NOMO-1 treated with dmso at 0.1 percent for 144 hours (cell line): Measurements from ENCODE around the gene VPS35L.
"Not testable (repeated sequence)": the region's sequence is repeated elsewhere in the genome, so short reads cannot be mapped to it uniquely, and the experiment has no call there.

Source experiments
- DNase-seq: peaks from one replicate; lab custom pipeline; 2025; ENCODE audit not compliant: unreplicated experiment; lab: John Stamatoyannopoulos, UW

Gene VPS35L

DNA sequence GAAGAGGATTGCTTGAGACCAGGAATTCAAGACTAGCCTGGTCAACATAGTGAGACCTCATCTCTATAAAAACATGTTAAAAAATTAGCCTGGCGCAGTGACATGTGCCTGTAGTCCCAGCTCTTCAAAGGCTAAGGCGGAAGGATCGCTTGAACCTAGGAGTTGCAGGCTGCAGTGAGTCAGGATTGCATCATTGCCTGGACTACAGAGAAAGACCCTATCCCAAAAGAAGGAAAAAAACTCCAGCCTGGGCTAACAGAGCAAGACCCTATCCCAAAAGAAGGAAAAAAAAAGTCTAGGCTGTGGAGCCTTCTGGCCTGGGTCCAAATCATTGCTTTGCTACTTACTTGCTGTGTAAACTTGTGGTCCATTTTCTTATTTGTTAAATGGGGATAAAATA, 26.8 kb upstream of the VPS35L start:
- no peak for DNase-seq

DNA sequence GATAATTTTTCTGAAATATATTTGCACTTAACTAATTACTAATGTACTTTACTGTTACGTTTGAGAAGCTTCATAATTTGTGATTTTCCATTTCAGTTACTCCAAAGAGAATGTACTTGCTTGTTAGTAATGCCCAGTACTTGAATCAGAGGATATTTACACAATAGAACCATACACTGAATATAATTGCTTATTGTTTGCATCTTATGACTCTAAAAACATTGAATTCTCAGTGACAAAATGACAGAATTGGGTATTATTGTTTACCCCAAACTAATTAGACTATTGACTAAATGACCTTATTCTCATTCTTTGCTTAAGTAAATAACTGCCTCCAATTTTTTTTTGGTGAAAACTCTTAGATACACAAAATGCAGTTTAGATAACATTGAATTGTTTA, 22.9 kb upstream of the VPS35L start:
- DNase-seq, result no peak

DNA sequence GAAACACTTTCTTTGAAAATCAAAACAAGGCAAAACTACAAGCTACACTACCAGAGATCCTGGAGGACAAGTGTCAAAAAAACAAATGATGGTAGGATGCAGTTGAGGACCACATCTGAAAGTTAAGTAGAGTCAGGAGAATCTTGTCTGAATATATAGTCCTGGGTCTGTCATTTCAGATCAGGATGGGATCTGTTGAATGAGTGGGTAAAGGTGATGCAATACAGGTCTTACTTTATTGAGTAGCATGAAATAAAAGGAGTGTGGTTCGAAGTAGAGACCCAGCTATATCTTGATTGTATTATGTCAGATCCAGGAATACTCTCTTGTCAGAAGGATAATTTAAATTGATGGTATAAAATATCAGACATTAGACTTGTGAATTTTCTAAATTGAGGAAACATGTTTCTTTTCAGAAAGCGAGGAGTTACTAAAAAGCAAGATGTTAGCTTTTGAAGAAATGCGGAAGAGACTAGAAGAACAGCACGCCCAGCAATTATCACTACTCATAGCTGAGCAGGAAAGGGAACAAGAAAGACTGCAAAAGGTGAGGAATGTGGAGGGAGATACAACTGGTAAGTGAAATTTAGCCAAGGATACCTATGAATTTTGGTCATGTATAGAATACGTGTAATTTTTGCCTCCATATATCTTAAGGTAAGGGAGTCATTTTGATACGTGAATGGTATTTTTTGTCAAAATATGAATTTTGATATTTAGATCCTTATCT, 15.1 kb upstream of the VPS35L start:
- no peak for DNase-seq

DNA sequence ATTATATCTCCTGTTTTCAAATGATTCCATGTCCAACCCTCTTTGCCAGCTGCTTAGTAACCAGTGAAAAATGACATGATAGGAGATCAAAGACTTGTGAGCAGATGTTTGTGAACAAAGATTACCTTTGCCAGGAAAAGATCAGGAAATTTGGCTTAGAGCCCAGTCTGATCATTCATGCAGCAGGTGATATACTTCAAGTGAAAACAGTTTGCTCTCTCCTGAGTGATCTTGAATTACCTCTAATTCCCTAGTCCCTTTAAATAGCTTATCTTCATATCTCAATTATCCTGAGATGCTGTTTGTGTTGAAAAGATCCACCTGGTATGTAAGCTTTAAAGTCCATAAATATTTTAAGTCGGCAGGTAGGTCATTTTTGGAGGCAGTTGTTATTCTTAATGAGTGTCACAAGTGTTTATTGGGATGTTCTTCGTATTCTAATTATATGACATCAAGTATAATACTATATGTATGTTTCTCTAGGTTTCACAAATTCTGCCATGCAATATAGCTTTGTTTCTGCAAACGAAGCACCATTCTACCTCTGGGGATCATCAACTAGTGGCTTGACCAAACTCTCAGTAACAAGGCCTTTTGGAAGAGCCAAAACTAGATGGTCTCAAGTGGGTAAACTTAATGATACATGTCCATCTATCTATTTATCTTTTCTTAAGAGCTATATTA, 13.2 kb upstream of the VPS35L start:
- no peak for DNase-seq

DNA sequence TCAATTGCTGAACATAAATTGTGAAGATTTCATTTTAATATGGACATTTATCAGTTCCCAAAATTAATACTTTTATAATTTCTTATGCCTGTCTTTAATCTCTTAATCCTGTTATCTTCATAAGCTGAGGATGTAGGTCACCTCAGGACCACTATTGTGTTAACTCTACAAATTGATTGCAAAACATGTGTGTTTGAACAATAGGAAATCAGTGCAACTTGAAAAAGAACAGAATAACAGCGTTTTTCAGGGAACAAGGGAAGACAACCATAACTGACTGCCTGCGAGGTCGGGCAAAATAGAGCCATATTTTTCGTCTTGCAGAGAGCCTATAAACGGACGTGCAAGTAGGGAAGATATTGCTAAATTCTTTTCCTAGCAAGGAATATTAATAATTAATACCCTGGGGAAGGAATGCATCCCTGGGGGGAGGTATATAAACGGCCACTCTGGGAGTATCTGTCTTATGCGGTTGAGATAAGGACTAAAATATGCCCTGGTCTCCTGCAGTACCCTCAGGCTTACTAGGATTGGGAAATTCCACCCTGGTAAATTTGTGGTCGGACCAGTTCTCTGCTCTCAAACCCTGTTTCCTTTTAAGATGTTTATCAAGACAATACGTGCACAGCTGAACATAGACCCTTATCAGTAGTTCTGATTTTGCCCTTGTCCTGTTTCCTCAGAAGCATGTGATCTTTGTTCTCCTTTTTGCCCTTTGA, 12.1 kb upstream of the VPS35L start:
- not testable (repeated sequence) for DNase-seq

DNA sequence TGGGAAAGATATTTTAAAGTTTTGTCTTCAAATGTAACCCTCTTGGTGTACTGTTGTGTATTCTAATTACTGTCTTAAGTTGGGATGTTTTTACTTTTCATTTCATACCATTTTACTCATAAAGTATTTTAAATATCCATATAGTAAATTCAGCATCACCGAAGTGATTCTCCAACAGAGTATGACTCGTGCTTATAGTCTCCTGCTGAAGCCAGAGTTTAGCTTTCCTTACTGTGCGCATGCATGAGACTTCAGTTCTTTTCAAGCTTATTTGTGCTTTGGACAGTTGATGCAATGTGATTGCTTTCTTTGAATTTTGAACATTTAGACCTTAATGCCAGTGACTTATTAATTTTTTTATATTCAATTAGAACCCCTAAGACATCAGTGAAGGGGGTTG, 7.4 kb upstream of the VPS35L start:
- no peak for DNase-seq

DNA sequence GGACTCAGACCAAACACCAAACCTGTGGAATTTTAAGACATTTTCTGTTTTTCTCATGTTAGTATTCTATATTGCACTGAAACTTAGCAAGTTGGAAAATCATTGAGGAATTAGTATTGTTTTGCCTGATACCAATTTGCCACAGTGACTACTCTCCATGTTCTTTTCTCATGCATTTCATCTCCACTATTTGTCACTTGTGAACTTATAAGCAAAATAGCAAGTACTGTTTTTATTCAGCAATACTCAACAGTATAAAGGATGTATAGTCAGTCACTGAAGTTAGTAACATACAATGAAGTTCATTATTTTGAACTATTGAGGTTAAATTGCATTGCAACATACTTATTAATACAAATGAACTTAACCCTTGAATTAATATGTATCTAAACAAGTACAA, 5.8 kb upstream of the VPS35L start:
- no peak for DNase-seq

DNA sequence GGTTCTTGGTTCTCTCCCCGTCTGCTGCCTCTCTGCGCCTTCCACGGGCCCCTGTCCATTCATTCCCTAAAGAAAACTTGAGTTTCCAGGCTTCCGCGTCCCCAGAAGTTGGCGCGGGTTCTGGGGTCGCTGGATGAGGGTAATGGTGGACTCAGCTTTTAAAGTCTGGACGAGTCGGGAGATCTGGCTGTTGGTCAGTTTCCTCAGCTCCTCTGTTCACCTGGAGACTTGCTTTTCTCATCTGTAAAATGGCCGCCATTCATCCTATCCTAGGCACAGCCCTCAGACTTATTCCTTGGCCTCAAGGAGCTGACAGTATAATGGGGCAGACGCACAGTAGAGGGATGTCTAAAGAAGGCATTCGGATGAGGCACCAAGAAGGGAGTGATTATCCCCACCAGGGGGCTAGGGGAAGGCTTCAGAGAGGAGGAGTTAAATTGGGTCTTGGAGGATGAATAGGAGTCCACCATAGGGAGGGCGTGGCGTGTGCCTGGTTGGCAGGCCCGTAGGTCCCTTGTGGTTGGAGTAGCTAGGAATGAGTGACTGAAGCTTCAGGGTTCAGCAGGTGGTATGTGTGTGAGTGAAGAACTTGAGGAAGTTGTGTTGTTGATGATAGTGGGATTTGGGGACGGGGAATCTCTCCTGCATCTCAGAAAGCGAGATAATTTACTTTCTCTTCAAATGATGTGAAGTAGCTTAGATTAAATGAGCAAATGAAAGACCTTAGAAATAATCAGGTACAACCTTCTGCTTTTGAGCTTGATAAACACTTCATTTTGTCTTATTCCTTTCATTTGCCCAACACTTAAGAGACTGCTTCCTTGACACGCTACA, 652 bp downstream of the VPS35L start:
- no peak for DNase-seq

DNA sequence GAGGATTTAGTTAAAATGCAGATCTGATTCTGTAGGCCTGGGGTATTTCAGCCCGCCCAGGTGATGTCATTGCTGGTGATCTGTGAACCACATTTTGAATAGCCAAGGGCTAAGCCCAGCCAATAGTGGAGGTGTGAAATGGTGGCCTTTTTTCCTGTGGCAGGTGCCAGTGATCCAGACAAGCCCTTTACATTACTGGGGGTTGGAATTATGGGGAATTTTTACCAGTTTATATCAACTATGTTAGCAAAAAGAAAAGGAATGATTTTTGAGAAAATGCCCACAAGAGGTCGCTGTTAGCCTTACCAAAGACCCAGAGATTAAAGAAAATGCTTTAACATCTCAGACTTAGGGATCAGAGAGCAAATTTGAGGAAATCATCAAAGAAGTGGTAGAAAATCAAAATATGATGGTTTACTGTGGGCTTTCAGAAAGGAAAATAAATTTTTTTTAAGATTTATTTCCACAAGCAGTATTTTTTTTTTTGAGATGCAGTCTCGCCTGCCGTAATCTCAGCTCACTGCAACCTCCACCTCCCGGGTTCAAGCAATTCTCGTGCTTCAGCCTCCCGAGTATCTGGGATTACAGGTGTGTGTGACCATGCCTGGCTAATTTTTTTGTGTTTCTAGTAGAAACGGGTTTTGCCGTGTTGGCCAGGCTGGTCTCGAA, 3.9 kb downstream of the VPS35L start:
- DNase-seq, result no peak

DNA sequence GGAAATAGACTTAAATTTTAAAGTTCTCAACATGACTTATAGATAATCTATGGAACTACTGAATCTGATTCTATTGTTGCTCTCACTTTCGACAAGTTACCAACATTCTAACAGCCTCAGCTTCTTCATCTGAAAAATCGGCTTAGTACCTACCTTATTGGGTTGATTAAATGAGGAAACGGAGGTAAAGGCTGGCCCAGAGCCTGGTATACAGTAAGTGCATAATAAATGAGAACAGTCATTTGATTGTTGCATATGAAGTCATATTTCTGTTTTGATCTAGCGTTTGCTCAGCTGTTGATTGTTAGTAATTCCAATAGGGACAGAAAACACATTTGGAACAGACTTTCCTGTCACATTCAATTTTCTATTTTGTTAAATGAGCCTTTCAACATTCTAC, 4.6 kb downstream of the VPS35L start:
- no peak for DNase-seq

DNA sequence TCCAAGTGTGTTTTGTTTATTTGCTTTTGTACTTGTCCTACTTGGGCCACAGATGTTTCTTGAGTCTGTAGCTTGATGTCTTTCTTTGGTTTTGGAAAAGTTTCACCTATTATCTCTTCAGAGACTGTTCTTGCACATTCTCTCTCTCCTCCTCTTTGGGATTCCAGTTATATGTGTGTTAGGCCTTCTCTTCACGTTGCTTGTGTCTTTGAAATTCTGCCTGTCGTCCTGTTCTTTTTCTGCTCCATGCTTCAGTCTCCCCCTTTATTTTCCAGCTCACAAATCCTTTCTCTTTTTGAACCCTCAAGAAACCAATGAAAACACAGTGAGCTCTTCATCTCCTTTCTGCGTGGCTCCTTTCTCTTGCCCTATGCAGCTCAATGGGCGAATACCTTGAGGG, 7.9 kb downstream of the VPS35L start:
- no peak for DNase-seq

DNA sequence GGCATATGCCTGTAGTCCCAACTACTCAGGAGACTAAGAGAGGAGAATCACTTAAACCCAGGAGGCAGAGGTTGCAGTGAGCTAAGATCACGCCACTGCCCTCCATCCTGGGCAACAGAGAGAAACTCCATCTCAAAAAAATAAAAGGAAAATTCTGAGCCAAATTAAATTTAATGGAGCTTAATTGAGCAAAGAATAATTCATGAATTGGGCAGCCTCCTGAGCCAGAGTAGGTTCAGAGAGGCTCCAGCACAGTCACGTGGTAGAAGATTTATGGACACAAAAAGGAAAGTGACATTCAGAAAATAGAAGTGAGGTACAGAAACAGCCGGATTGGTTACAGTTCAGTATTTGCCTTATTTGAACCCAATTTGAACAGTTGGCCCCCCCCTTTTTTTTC, 10.9 kb downstream of the VPS35L start:
- no peak for DNase-seq

DNA sequence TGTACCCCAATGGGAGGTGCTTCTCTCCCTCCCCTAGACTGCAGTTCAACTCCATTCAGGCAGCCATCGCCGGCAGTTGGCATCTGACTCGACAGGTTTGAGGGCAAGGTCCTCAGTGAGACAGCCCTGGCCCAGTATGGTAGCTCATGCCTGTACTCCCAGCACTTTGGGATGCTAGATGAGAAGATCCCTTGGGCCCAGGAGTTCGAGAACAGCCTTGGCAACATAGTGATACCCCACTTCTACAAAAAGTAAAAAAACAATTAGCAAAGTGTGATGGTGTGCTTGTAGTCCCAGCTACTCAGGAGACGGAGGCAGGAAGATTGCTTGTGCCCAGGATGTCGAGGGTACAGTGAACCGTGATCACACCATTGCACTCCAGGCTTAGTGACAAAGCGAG, 12.1 kb downstream of the VPS35L start:
- DNase-seq, result no peak

DNA sequence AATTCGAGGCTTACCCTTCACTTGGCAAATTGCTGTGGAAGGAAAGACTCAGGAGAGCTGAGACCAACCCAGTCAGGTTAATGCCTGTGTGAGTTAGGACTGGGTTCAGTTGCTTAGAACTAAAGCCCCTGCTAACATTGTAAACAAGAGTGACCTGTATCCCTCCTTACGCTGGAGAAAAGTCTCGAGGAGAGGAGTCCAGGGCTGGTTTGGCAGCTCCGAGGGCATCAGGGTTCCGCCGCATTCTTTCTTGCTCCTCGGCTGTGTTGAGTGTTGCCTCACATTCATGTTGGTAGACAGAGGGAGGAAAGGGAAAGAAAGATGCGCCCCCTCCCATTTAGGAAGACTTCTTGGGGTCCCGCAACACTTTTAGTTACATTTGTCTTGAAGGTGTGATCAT, 18.5 kb downstream of the VPS35L start:
- DNase-seq, result no peak

DNA sequence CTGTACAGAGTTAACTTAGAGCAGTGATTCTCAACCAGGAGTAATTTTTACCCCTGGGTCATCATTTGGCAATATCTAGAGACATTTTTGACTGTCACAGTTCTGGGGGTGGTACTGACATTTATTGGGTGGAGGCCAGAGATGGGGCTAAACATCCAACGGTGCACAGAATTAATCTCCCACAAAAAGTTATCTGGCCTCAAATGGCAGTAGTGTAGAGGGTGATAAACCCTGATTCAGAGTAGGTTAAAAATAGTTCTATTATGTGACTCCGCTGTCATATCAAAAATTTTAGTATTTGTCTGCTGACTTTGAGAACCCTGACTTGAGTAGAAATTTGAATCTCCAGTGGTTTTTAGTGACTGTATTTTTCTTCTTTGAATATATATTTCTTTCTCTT, 19.1 kb downstream of the VPS35L start:
- no peak for DNase-seq

DNA sequence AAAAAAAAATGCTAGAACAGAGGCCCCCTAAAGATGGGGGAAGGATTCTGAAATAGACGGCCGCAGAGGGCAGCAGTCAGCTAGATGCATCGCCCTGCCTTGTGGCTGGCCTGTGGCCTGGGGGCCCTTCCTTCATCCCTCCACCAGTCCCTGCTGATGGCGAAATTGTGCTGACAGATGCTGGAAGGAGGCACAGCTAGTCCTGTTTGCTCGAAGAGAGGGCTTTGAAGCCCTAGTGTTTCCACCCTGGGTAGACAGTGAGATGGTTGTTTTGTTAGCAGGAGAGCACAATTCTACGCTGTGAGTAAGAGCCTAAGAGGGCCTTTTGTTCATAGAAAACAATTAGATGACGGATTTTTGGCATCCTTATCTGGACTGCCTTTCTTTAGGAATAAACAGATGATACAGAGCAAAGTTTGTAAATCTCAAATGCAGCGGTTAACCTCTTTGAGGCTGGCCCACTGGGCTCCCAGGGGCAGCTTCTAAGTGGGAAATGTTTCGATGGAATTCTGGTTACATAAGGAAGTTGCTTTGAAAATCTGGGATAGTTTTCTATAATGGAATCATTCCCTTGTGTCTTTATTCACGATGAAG, 23.0 kb downstream of the VPS35L start:
- DNase-seq, result no peak

DNA sequence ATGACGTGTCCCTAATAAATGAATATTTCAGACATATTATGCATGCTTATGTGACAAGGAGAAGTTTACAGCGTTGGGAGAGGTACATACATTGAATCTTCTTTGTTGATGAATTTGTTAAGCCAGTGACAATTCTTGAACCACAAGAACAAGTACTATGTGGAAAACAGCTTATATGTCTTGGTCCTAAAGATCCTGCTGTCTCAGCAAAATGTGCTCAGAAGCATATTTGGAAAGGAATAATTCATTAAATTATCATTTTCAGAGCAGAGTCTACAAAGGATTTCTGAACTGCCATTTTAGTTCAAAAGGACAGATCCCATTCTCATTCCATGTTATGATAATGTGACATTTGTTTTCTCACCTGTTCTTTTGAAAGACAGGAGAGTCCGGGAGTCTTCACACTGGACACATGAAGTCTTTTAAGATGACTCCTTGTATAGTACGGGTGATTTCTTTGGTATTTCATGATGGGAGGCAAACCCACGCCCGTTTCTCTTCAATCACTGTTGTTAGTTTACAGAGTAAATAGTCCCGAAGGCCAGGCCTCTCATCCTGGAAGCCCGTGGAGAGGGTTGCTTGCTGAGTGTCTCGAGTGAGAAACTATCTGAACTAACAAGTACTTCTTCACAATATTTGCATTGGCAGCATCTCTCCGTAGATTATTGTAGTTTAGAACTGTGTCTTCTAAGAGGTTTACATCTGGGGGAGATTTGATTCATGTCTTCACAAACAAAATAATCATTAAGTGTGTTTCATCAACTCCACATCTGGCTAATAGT, 26.7 kb downstream of the VPS35L start:
- DNase-seq, result no peak

DNA sequence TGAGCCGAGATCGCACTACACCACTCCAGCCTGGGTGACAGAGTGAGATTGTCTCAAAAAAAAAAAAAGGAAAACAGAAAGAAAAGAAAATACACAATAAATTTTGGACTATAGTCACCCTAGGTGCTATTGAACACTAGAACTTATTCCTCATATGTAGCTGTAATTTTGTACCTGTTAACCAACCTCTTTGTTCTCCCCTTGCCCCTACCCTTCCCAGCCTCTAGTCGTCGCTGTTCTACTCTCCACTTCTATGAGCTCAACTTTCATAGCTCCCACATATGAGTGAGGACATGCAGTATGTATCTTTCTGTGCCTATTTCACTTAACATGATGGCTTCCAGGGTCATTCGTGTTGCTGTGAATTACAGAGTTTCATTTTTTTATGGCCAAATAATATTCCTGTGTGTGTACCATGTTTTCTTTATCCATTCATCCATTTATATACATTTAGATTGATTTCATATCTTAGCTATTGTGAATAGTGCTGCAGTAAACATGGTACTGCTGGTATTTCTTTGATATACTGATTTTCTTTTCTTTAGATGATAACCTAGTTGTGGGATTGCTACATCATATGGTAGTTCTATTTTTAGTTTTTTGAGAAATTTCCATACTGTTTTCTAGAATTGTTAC, 28.3 kb downstream of the VPS35L start:
- DNase-seq, result no peak

DNA sequence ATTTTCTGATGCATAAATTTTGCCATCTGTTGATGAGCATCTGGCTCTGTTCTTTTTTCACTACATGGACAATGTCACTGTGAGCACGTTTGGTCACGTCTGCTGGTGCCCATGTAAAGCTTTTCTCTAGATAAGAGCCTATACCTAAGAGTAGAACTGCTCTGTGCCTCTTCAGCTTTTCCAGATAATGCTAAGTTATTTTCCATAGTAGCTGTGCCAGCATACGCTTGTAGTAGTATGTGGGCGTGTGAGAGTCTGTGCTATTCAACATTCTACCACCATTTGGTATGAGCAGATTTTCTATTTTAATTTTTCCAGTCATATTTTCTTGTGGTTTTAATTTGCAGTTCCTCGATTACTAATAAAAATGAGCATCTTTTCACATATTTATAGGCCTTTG, 33.2 kb downstream of the VPS35L start:
- DNase-seq, result no peak
